Ishikawa (cell line): ENCODE measurements around the gene FGGY.

Source experiments
- CEBPB ChIP-seq: IDR thresholded peaks from 2 replicates; pipeline ENCODE4 v1.6.1; 2012
- CREB1 ChIP-seq: IDR thresholded peaks from 2 replicates; pipeline ENCODE4 v1.6.1; 2012; ENCODE audit warnings: low read depth
- EGR1 ChIP-seq: IDR thresholded peaks from 2 replicates; pipeline ENCODE4 v1.6.1; 2012
- EP300 ChIP-seq: IDR thresholded peaks from 2 replicates; pipeline ENCODE4 v1.6.1; 2012; ENCODE audit warnings: borderline replicate concordance
- FOXM1 ChIP-seq: IDR thresholded peaks from 2 replicates; pipeline ENCODE4 v1.6.1; 2012; ENCODE audit warnings: low read depth, borderline replicate concordance
- MAX ChIP-seq: IDR thresholded peaks from 2 replicates; pipeline ENCODE4 v1.6.1; 2012
- NFIC ChIP-seq: IDR thresholded peaks from 2 replicates; pipeline ENCODE4 v1.6.1; 2012
- RAD21 ChIP-seq: IDR thresholded peaks from 2 replicates; pipeline ENCODE4 v1.6.1; 2012; ENCODE audit warnings: low read depth
- REST ChIP-seq: IDR thresholded peaks from 2 replicates; pipeline ENCODE4 v1.6.1; 2012; ENCODE audit warnings: low read depth, mild to moderate bottlenecking
- TAF1 ChIP-seq: IDR thresholded peaks from 2 replicates; pipeline ENCODE4 v1.6.1; 2012; ENCODE audit warnings: low read depth, mild to moderate bottlenecking
- TCF12 ChIP-seq: IDR thresholded peaks from 2 replicates; pipeline ENCODE4 v1.6.1; 2012; ENCODE audit warnings: low read depth
- TEAD4 ChIP-seq: IDR thresholded peaks from 2 replicates; pipeline ENCODE4 v1.6.1; 2012
- USF1 ChIP-seq: IDR thresholded peaks from 2 replicates; pipeline ENCODE4 v1.6.1; 2012
- YY1 ChIP-seq: IDR thresholded peaks from 2 replicates; pipeline ENCODE4 v1.6.1; 2012; ENCODE audit warnings: low read depth
- ZBTB7A ChIP-seq: IDR thresholded peaks from 2 replicates; pipeline ENCODE4 v1.6.1; 2012; ENCODE audit warnings: low read depth

The FGGY gene

GRCh38 chr1:59609245-59609644 lies 312.4 kb downstream of the FGGY start:
- no peak for TF ChIP-seq FOXM1

- TF ChIP-seq USF1 (no peak), TCF12 (no peak), CREB1 (no peak)
Measured at GRCh38 chr1:59617434-59617833, 320.5 kb downstream of the FGGY start.

GRCh38 chr1:59619557-59619956 lies 322.7 kb downstream of the FGGY start:
- no peak for TF ChIP-seq NFIC
- TF ChIP-seq REST = no peak
- TF ChIP-seq CREB1 = no peak
- TF ChIP-seq CEBPB = no peak
- TF ChIP-seq USF1 = no peak
- TF ChIP-seq ZBTB7A = no peak
- TF ChIP-seq TEAD4 = no peak
- TF ChIP-seq MAX = no peak
- TF ChIP-seq TCF12 = no peak
- TF ChIP-seq EGR1 = no peak

GRCh38 chr1:59625384-59625783 lies 328.5 kb downstream of the FGGY start:
- TF ChIP-seq TAF1 (no peak), TEAD4 (no peak), ZBTB7A (no peak), USF1 (no peak), REST (no peak), YY1 (no peak), CEBPB (no peak), EGR1 (no peak), RAD21 (no peak), MAX (no peak), NFIC (no peak), EP300 (no peak), TCF12 (no peak)

- no peak for TF ChIP-seq TAF1
- TF ChIP-seq NFIC = no peak
- TF ChIP-seq EGR1 = no peak
- TF ChIP-seq RAD21 = no peak
- no peak for TF ChIP-seq CREB1
- TF ChIP-seq FOXM1 = no peak
- TF ChIP-seq ZBTB7A = no peak
- TF ChIP-seq YY1 = no peak
- no peak for TF ChIP-seq TEAD4
- no peak for TF ChIP-seq CEBPB
- TF ChIP-seq USF1 = no peak
- no peak for TF ChIP-seq MAX
- TF ChIP-seq EP300 = no peak
- TF ChIP-seq TCF12 = no peak
- no peak for TF ChIP-seq REST
Measured at GRCh38 chr1:59631561-59632255, 334.8 kb downstream of the FGGY start.
